HG02938 (cell line): ENCODE data around the gene PSRC1.

ENCODE experiments used
- ATAC-seq: cut with Tn5 transposase; IDR thresholded peaks from one replicate; pipeline ENCODE4 v1.9.1; 2021; ENCODE audit warnings: mild to moderate bottlenecking, moderate library complexity; ENCODE audit not compliant: unreplicated experiment

PSRC1 gene

DNA sequence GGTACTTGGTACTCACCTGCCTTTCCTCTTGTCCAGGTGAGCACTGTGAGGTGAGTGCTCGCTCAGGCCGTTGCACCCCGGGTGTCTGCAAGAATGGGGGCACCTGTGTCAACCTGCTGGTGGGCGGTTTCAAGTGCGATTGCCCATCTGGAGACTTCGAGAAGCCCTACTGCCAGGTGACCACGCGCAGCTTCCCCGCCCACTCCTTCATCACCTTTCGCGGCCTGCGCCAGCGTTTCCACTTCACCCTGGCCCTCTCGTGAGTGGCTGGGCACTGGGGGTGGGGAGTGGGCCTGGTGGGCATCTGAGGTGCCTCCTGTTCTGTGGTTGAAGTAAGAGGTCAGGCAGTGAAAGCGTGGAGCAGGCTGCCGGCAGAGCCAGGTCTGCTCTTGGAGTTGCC lies 21.9 kb downstream of the PSRC1 start:
- ATAC-seq = no peak

DNA sequence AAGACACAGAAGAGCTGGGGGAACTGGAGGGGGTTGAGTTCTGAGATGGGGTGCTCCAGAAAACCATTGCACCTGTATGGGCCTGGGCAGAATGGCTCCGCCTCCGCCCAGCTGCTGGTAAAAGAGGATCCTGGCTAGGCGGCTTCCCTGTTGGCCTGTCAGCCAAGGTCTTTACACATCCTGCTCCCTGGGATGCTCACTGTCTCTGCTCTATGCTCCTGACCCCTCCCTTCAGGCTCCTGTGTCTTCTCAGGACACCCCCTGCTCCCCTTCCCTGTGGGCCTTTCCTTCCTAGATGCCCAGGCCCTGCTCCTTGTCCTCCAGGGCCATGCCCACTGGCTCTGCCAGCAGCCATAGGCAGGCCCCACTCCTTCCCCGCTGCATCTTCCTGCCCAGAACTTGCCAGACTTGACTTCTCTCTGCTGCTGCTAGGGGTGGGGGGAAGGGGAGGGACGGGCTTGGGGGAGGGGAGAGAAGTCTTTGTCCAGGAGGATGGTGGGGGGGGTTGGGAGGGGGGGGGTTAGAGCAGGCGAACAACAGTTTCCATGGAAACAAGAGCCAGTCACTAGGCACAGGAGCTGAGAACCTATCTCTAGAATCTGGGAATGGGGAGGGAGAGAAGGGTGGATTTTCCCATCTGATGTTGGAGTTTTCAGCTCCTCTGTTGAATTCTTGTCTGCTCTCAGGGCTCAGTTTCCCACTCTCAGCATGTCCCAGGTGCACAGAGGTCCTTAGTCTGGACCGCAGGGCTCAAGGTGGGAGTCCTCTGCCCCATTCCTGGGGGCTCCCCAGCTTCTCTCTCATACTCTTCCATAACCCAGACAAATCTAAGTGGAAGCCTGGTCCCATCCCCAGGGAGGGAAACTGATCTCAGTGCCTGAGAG lies 23.0 kb downstream of the PSRC1 start:
- ATAC-seq = no peak

DNA sequence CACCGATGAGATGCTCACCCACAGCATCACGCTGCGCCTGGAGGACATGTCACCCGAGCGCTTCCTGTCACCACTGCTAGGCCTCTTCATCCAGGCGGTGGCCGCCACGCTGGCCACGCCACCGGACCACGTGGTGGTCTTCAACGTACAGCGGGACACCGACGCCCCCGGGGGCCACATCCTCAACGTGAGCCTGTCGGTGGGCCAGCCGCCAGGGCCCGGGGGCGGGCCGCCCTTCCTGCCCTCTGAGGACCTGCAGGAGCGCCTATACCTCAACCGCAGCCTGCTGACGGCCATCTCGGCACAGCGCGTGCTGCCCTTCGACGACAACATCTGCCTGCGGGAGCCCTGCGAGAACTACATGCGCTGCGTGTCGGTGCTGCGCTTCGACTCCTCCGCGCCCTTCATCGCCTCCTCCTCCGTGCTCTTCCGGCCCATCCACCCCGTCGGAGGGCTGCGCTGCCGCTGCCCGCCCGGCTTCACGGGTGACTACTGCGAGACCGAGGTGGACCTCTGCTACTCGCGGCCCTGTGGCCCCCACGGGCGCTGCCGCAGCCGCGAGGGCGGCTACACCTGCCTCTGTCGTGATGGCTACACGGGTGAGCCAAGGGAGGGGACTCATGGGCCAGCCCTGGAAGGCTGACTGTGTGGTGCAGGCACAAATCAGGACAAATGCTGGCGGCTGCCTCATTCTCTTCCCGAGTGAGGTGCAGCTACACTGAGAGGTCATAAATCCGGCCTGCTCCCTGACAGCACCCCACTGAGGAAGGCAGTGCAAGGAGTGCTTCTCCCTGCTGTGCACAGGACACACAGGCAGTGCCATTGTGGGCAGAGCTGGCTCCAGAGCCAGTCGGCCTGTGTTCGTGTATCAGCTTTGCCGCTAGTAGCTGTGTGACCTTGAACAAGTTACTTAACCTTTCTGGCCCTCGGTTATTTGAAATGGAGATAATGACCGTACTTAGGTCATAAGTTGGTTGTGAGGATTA lies 24.2 kb downstream of the PSRC1 start:
- ATAC-seq = no peak

DNA sequence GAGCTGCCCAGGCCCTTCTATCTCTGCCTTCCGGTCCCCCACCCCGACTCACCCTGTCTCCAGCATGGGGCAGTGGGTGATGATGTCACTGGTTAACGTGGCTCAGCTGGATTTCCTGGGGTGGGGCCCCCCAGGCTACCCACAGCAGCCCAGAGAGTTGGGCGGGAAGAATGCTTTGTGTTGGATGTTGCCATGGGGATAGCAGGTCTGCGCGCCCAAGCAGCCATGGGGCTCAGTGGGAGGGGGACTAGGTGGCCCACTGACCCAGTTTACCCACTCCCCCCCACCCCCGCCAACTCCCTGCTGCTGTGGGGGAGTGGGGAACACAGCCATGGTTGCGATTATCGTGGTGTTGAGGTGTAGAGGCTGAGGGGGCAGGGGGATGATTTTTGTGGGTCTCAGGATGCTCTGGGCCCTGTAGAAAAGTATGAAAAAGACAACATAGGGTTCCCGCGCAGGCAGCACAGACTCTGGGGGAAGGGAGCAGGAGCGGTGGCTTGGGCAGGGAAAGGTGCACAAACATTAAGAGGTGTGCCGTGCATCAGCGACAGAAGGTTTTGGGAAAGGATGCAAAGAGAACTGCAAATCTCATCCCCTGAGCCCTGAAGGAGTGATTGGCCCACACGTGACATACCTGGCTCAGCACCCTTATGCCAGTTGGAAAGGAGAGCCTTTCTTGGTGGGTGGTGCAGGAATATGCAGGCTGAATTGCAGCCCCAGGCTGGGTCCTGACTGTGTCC lies 25.1 kb downstream of the PSRC1 start:
- no peak for ATAC-seq

DNA sequence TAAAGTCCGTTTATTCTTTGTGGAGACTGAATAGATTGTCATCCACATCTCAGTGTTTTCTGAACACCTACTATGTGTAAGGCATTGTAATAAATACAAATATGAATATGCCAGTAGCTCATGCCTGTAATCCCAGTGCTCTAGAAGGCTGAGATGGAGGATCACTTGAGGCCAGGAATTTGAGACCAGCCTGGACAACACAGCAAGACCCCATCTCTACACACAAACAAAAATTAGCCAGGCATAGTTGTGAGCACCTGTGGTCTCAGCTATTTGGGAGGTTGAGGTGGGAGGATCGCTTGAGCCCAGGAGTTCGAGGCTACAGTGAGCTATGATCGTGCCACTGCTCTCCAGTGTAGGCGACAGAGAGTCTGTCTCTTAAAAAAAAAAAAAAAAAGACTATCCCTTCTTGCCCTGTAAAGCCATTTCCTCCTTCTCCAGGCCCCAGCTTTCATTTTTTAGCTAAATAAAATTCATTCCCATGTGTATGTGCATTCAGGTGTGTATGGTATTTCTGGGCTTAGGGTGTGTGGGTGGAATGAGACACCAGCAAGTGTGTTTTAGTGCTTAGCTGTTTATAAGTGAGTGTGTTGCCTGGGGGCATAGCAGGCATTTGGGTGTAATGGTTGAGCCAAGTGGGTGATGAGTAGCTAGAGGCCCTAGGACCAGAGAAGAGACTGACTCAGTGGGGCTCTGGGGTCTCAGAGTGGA lies 25.8 kb downstream of the PSRC1 start:
- ATAC-seq = no peak

DNA sequence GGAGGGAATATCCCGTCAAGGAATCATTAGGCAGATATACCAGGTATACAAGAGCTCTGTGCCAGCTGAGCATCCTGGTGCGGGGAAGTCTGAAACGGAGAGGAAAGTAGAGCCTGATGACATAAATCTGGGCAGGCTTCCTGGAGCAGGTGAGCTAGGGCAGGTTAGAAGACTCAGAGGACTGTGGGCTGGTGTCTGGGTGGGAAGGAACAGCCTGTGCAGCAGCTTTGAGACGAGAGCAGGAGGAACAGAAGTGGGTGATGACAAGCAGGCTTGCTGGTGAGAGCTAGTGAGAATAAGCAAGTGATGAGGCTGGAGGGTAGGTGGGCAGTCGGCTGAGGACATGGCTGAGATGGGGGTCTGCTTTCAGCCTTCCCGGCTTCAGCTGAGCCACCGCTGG lies 26.9 kb downstream of the PSRC1 start:
- no peak for ATAC-seq

DNA sequence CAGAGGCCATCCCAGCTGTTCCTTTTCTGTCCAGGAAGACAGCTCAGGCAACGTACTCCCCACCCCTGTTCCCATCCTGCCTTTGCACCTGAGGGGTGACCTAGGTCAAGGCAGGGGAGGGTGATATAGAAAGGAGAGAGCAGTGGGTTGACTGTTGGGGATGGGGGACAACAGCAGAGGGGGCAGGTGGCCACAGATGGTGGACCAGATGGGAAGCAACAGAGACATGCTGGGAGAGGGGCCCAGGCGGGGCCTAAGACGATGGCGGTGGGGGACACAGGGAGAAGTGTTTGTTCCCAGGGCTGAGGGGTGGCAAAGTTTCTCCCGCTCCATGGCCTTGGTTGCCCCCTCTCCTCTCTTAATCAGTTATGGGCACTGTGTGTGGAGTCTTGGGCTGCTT lies 27.3 kb downstream of the PSRC1 start:
- no peak for ATAC-seq

DNA sequence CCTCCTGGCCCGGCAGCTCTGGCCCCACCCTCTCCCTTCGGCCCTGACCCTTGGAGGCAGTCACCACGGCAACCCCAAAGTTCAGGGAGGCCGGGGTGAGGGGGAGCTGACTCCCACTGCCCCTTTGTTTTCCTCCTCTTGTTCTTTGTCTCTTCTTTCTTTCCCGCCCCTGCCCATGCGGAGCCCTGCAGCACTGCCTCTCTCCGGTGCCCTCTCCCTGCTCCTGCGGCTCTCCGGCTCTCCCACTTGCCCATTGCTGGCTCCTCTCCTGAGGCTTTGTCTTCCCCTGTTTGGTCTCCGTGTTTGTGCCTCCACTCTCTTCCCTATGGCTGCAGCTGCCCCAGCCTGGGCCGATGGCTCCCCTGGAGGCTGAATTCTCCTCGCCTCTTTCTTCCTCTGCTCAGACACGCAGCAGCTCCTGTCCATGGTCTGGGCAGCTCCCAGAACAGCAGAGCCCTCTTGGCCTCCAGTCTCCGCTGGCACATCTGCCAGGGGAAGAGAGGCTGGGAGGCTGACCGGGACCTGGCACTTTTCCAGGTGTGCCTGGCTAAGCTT lies 27.8 kb downstream of the PSRC1 start:
- no peak for ATAC-seq

DNA sequence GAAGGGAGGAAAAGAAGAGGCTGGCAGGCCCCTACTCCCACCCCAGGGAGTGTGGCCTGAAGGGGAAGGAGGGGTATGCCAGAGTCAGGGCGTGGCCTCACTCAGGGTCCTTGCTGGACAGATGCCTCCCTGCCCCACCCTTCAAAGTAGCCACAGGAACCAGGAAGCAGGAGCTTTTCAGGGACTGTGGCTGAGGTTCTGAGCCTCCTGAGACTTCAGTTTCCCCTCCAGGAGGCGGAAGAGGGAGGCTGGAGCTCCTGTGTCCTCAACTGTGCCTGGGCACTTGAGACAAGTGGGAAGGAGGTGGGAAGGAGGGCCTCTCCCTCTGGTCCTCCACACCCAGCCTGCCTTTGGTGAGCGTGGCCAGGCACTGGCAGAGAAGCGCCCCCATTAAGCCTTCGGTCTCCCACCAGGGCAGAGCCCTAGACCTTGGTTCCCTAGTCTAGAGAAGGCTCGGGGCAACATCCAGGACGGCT lies 28.3 kb downstream of the PSRC1 start:
- ATAC-seq = no peak

DNA sequence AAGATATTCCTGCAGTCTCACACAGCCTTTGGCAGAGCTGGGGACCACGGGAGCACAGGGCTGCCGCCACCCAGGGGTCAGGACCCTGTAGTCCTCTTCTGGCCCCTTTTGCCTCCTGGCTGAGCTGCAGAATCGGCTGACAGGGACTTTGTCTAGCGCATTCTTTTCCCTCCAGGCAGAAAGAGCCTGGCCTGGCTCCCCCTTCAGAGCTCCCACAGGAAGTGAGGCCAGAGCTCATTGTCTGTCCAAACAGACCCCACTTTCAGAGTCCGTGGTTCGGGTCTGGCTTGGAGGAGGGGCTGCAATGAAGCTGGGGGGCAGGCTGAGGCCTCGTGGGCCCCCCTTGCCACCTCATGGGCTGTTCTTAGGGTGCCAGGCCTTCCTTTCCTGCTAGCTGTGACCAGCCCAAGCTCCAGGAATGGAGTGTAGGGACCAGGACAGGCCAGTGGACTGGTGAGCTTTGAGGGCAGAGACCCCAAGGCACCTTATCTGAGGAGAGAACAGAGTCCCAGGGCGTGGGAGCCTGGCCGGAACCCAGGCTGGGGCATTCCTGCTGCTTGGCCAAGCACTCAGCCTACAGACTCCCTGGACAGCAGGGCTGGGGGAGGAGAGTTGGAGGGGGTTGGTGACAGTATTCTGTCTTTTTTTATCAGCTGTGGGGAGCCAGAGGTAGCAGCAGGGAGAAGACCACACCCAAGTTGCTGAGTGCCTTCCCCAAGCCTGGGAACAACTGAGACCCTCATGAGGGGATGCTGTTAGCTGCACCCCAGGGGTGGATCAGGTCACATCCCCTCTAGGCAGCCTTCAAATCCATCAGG lies 28.9 kb downstream of the PSRC1 start:
- ATAC-seq = no peak

DNA sequence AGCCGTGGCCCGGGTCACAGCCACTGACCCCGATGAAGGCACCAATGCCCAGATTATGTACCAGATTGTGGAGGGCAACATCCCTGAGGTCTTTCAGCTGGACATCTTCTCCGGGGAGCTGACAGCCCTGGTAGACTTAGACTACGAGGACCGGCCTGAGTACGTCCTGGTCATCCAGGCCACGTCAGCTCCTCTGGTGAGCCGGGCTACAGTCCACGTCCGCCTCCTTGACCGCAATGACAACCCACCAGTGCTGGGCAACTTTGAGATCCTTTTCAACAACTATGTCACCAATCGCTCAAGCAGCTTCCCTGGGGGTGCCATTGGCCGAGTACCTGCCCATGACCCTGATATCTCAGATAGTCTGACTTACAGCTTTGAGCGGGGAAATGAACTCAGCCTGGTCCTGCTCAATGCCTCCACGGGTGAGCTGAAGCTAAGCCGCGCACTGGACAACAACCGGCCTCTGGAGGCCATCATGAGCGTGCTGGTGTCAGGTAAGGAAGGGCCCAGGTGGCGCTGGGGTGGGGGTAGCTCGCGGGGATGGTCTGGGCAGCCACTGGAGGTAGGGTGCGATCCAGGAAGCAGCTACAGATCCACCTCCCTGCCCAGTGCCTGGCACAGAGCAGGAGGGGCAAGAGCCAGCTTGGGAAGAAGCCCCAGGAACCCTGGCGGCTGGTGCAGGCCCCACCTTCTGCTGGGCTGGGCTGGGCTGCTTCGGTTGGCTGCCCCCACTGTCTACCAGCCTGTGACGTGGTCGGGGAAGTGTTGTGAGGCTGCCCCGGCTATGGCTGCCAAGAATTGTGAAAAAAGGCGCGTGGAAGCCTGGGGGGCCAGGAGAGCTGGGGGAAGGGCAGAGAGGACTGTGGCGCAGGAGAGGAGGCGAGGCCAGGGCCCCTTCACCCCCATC lies 29.8 kb downstream of the PSRC1 start:
- no peak for ATAC-seq

DNA sequence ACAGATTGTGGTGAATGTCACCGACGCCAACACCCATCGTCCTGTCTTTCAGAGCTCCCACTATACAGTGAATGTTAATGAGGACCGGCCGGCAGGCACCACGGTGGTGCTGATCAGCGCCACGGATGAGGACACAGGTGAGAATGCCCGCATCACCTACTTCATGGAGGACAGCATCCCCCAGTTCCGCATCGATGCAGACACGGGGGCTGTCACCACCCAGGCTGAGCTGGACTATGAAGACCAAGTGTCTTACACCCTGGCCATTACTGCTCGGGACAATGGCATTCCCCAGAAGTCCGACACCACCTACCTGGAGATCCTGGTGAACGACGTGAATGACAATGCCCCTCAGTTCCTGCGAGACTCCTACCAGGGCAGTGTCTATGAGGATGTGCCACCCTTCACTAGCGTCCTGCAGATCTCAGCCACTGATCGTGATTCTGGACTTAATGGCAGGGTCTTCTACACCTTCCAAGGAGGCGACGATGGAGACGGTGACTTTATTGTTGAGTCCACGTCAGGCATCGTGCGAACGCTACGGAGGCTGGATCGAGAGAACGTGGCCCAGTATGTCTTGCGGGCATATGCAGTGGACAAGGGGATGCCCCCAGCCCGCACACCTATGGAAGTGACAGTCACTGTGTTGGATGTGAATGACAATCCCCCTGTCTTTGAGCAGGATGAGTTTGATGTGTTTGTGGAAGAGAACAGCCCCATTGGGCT lies 30.6 kb downstream of the PSRC1 start:
- no peak for ATAC-seq

DNA sequence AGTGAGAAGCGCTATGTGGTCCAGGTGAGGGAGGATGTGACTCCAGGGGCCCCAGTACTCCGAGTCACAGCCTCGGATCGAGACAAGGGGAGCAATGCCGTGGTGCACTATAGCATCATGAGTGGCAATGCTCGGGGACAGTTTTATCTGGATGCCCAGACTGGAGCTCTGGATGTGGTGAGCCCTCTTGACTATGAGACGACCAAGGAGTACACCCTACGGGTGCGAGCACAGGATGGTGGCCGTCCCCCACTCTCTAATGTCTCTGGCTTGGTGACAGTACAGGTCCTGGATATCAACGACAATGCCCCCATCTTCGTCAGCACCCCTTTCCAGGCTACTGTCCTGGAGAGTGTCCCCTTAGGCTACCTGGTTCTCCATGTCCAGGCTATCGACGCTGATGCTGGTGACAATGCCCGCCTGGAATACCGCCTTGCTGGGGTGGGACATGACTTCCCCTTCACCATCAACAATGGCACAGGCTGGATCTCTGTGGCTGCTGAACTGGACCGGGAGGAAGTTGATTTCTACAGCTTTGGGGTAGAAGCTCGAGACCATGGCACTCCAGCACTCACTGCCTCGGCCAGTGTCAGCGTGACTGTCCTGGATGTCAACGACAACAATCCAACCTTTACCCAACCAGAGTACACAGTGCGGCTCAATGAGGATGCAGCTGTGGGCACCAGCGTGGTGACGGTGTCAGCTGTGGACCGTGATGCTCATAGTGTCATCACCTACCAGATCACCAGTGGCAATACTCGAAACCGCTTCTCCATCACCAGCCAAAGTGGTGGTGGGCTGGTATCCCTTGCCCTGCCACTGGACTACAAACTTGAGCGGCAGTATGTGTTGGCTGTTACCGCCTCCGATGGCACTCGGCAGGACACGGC lies 31.4 kb downstream of the PSRC1 start:
- no peak for ATAC-seq

DNA sequence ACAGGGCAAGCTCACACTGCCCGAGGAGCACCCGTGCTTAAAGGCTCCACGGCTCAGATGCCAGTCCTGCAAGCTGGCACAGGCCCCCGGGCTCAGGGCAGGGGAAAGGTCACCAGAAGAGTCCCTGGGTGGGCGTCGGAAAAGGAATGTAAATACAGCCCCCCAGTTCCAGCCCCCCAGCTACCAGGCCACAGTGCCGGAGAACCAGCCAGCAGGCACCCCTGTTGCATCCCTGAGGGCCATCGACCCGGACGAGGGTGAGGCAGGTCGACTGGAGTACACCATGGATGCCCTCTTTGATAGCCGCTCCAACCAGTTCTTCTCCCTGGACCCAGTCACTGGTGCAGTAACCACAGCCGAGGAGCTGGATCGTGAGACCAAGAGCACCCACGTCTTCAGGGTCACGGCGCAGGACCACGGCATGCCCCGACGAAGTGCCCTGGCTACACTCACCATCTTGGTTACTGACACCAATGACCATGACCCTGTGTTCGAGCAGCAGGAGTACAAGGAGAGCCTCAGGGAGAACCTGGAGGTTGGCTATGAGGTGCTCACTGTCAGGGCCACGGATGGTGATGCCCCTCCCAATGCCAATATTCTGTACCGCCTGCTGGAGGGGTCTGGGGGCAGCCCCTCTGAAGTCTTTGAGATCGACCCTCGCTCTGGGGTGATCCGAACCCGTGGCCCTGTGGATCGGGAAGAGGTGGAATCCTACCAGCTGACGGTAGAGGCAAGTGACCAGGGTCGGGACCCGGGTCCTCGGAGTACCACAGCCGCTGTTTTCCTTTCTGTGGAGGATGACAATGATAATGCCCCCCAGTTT lies 32.3 kb downstream of the PSRC1 start:
- ATAC-seq = no peak

DNA sequence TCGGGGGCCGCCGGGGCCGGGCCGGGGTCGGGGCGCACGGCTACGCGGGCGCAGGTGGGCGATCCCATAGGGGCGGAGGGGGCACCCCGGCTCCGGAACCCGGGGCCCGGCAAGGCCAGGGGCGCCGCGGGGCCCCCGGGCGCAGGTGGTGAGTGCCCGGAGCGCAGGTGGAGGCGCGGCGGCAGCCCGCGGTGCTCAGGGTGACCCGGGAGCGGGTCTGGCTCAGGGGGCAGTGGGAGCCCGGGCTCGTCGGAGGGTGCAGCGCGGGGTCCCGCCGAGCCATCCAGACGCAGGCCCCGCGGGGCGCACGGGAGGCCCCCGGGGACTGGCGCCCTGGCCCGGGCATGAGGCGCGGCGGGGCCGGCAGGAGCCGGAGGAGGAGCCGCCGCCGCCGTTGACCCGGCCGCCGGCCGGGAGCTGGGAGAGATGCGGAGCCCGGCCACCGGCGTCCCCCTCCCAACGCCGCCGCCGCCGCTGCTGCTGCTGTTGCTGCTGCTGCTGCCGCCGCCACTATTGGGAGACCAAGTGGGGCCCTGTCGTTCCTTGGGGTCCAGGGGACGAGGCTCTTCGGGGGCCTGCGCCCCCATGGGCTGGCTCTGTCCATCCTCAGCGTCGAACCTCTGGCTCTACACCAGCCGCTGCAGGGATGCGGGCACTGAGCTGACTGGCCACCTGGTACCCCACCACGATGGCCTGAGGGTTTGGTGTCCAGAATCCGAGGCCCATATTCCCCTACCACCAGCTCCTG lies 33.1 kb downstream of the PSRC1 start:
- peak; percentile 26 for ATAC-seq
